ENCODE measurements around the gene HAUS7. TPM values are rescaled to one million over a fixed set of nuclear protein-coding genes. Genes with fewer than 3 reads are reported as not detected.

HAUS7 gene
- total RNA-seq, 1 experiment from 2014 or later: 46.5 TPM

- TF ChIP-seq AFF4 (CRISPR knock-in tag; IDR thresholded peaks at IDR 0.05; ENCODE audit: borderline replicate concordance): no peak
- TF ChIP-seq ZNF219 (CRISPR knock-in tag; IDR thresholded peaks at IDR 0.05; ENCODE audit: borderline replicate concordance): no peak
Observed at GRCh38 chrX:153456161-153456560, 14.2 kb downstream of the HAUS7 start (continued).

GRCh38 chrX:153455571-153455970 is 14.8 kb downstream of the HAUS7 start:
- H3K9me3 Mint-ChIP-seq: no peaks in the 10 kb centered on the region
- TF ChIP-seq CREM (CRISPR knock-in tag; IDR thresholded peaks at IDR 0.05): no peak
- TF ChIP-seq HMGA2 (CRISPR knock-in tag; IDR thresholded peaks at IDR 0.05): no peak
- no peak for TF ChIP-seq CREB1 (CRISPR knock-in tag; IDR thresholded peaks at IDR 0.05)
- no peak for TF ChIP-seq PRDM15 (CRISPR knock-in tag; IDR thresholded peaks at IDR 0.05)
- no peak for TF ChIP-seq GRHL2 (CRISPR knock-in tag; IDR thresholded peaks at IDR 0.05; ENCODE audit: insufficient replicate concordance, severe bottlenecking)
- no peak for TF ChIP-seq ZNF281 (CRISPR knock-in tag; IDR thresholded peaks at IDR 0.05)
- TF ChIP-seq SMAD3 (CRISPR knock-in tag; IDR thresholded peaks at IDR 0.05; ENCODE audit: borderline replicate concordance): no peak
- TF ChIP-seq ATF3 (CRISPR knock-in tag; conservative IDR thresholded peaks at IDR 0.05): no peak
- no peak for TF ChIP-seq GTF2I (CRISPR knock-in tag; conservative IDR thresholded peaks at IDR 0.05)
- no peak for TF ChIP-seq TEAD4 (CRISPR knock-in tag; IDR thresholded peaks at IDR 0.05)
- TF ChIP-seq NFATC4 (CRISPR knock-in tag; IDR thresholded peaks at IDR 0.05): no peak
- H3K27me3 Mint-ChIP-seq (ENCODE audit: low read depth): no peaks in the 10 kb centered on the region
- H3K4me1 Mint-ChIP-seq: no peaks in the 10 kb centered on the region
- ChIA-PET CTCF (no interaction called here), POLR2A (no interaction called here)
- no peak overlapping the region for H3K4me3 Mint-ChIP-seq
- ATAC-seq (no peak), DNase-seq (ENCODE audit: low spot score) (no peak)
- H3K36me3 Mint-ChIP-seq: peaks cover 9% of the 10 kb centered on the region
- H3K27ac Mint-ChIP-seq: no peak overlapping the region

DNA sequence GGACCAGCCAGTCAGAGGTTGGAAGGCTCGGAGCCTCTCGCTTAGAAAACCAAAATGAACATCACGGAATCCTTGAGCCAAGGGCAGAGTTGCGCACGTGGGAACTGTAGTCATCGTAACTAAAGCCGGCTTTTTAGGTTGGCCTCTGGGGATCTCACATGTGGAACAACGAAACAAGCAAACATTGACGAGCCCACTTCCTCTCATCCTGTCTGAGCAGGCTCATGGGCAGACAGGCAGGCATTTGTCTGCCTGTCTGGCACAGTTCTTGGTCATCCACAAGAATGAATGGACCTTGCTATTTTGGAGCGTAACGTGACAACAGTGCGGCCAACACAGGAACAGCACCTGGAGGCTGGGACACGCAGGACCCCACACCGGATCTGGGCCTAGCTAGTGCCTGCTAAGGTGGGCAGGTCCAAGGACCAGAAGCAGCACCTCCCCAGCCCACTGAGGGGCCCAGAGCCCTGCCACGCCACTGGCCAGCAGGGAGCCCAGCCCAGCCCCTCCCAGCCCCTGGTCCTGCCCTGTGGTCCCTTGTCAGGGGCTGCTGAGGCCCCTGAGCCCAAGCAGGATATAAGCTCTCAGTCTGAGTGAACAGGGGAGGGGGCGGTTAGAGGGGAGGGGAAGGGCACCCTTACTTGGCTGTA is 15.3 kb downstream of the HAUS7 start:
- ChIA-PET CTCF (no interaction called here), POLR2A (no interaction called here)
- Mint-ChIP-seq H3K4me1 (no peaks in the 10 kb centered on the region), H3K27me3 (ENCODE audit: low read depth) (no peaks in the 10 kb centered on the region), H3K36me3 (peaks cover 9% of the 10 kb centered on the region), H3K4me3 (no peak overlapping the region), H3K9me3 (no peaks in the 10 kb centered on the region), H3K27ac (no peak overlapping the region)
- ATAC-seq (no peak), DNase-seq (ENCODE audit: low spot score) (no peak)
- TF ChIP-seq MAX (CRISPR knock-in tag; IDR thresholded peaks at IDR 0.05) (no peak), RORB (CRISPR knock-in tag; IDR thresholded peaks at IDR 0.05) (no peak)

All from WTC11 (cell line).